NCI-H2029 treated with DMSO at 0.1 percent for 48 hours (cell line): ENCODE results near the gene EFNB1.
"Not testable (repeated sequence)": the region's sequence is repeated elsewhere in the genome, so short reads cannot be mapped to it uniquely, and the experiment has no call there.

Experiments
- DNase-seq: peaks from one replicate; lab custom pipeline; 2025; lab: John Stamatoyannopoulos, UW

Gene EFNB1

GRCh38 chrX:68828740-68829581, at the start of gene EFNB1:
TSS of gene EFNB1 (plus strand) at chrX:68829021. CDS start at chrX:68829777, 756 bp downstream.
- peak; percentile 38 for DNase-seq

- not testable (repeated sequence) for DNase-seq
Measured at GRCh38 chrX:68781295-68781694, 47.5 kb upstream of the EFNB1 start.

- no peak for DNase-seq
Measured at GRCh38 chrX:68784816-68785215, 44.0 kb upstream of the EFNB1 start.

GRCh38 chrX:68786581-68786980, 42.2 kb upstream of the EFNB1 start:
- DNase-seq, result not testable (repeated sequence)

GRCh38 chrX:68789966-68790365, 38.9 kb upstream of the EFNB1 start:
- no peak for DNase-seq

GRCh38 chrX:68792083-68792482, 36.7 kb upstream of the EFNB1 start:
- no peak for DNase-seq

- DNase-seq, result peak; percentile 6
Measured at GRCh38 chrX:68794461-68794860, 34.4 kb upstream of the EFNB1 start.

GRCh38 chrX:68795741-68796140, 33.1 kb upstream of the EFNB1 start:
- no peak for DNase-seq

- DNase-seq, result not testable (repeated sequence)
Measured at GRCh38 chrX:68798400-68798799, 30.4 kb upstream of the EFNB1 start.

GRCh38 chrX:68801737-68802290, 27.0 kb upstream of the EFNB1 start:
- no peak for DNase-seq

GRCh38 chrX:68807818-68808217, 21.0 kb upstream of the EFNB1 start:
- no peak for DNase-seq

- no peak for DNase-seq
Measured at GRCh38 chrX:68808686-68809357, 20.0 kb upstream of the EFNB1 start.

- no peak for DNase-seq
Measured at GRCh38 chrX:68820476-68821110, 8.2 kb upstream of the EFNB1 start.

GRCh38 chrX:68821616-68822015, 7.2 kb upstream of the EFNB1 start:
- DNase-seq, result no peak

- no peak for DNase-seq
Measured at GRCh38 chrX:68822641-68823410, 6.0 kb upstream of the EFNB1 start.

- DNase-seq, result no peak
Measured at GRCh38 chrX:68823413-68824151, 5.2 kb upstream of the EFNB1 start.

- DNase-seq, result no peak
Measured at GRCh38 chrX:68824152-68824433, 4.7 kb upstream of the EFNB1 start.

GRCh38 chrX:68824565-68825125, 4.2 kb upstream of the EFNB1 start:
- no peak for DNase-seq

- DNase-seq, result no peak
Measured at GRCh38 chrX:68826113-68826980, 2.5 kb upstream of the EFNB1 start.

GRCh38 chrX:68827256-68827655, 1.6 kb upstream of the EFNB1 start:
- no peak for DNase-seq
